Upper lobe of left lung (tissue), 6 donors: Measurements from ENCODE around the gene MANSC1. TPM values are rescaled to one million over a fixed set of nuclear protein-coding genes. Genes with fewer than 3 reads are reported as not detected.
"Not testable (repeated sequence)": the region's sequence is repeated elsewhere in the genome, so short reads cannot be mapped to it uniquely, and the experiment has no call there.

Experiments
- ATAC-seq, 2 donors: fragments of 200-7000 bp; cut with Tn5 transposase; one replicate each; pipeline ENCODE4 v1.9.1; 2022; ENCODE audit warnings: mild to moderate bottlenecking in 2 of 2, moderate library complexity in 2 of 2; ENCODE audit not compliant: low FRiP score in 2 of 2
- DNase-seq, 2 donors: peaks; one replicate each; pipeline ENCODE4 v3.0.0-alpha.2; 2019 to 2020
- H3K27ac ChIP-seq, 4 donors: fragments of 200-600 bp; sonication (generic); one replicate each; pipeline ENCODE4 v1.5.1; 2016 to 2019
- H3K27me3 ChIP-seq, 4 donors: fragments of 200-600 bp; sonication (generic); one replicate each; pipeline ENCODE4 v1.5.1; 2017 to 2019
- H3K36me3 ChIP-seq, 4 donors: fragments of 200-600 bp; sonication (generic); one replicate each; pipeline ENCODE4 v1.5.1; 2016 to 2019
- H3K4me1 ChIP-seq, 4 donors: fragments of 200-600 bp; sonication (generic); one replicate each; pipeline ENCODE4 v1.5.1; 2018 to 2019
- H3K4me3 ChIP-seq, 4 donors: fragments of 200-600 bp; sonication (generic); one replicate each; pipeline ENCODE4 v1.5.1; 2017 to 2019; ENCODE audit warnings: mild to moderate bottlenecking in 2 of 4, moderate library complexity in 1 of 4
- H3K9me3 ChIP-seq, 4 donors: fragments of 200-600 bp; sonication (generic); one replicate each; pipeline ENCODE4 v1.5.1; 2018 to 2019
- EP300 ChIP-seq, 4 donors: sonication (generic); formaldehyde crosslinking; IDR thresholded peaks; one replicate each; pipeline ENCODE4 v1.5.1; 2017; ENCODE audit warnings: antibody characterized with exemption in 4 of 4, control low read depth in 2 of 4
- POLR2A ChIP-seq, 4 donors: fragments of 450-650 bp; IDR thresholded peaks; one replicate each; pipeline ENCODE4 v1.5.1; 2016 to 2017; ENCODE audit warnings: antibody characterized with exemption in 4 of 4, mild to moderate bottlenecking in 2 of 4
- POLR2AphosphoS5 ChIP-seq, 2 donors: sonication (generic); formaldehyde crosslinking; IDR thresholded peaks; one replicate each; pipeline ENCODE4 v1.5.1; 2017; ENCODE audit warnings: antibody characterized with exemption in 2 of 2
- WGBS, 2 donors: methylation state at CpG; one replicate each; pipeline ENCODE4 v1.1.5; 2017 to 2018; 5-methylcytosine and 5-hydroxymethylcytosine counted together
- total RNA-seq, 6 donors: library from RNA; depleted of rRNA in 4 of 6; stranded (reverse); fragments of >200 nt in 4 of 6; gene quantifications; one replicate each; pipeline versions ENCODE4 v1.1.0 to v1.2.1, GENCODE V29; 2016 to 2021
- TF ChIP-seq, protein P1 (sequence below), 6 experiments: fragments of 450-650 bp in 4 of 6; fragments of 200-600 bp in 2 of 6; sonication (generic) in 2 of 6; IDR thresholded peaks; one replicate each; pipeline ENCODE4 v1.5.1; 2016 to 2019; ENCODE audit warnings: antibody characterized with exemption in 6 of 6
- donor health status: DM: no; HTN: no; CAD: no; lungs with moderate emphysema.
- donor health status: DM: no; HTN: yes; CAD: no; lungs with severe emphysema.

Gene MANSC1
- total RNA-seq, 6 donors from 2014 or later, result 2.1 to 25.2 (median 14.0) TPM

DNA sequence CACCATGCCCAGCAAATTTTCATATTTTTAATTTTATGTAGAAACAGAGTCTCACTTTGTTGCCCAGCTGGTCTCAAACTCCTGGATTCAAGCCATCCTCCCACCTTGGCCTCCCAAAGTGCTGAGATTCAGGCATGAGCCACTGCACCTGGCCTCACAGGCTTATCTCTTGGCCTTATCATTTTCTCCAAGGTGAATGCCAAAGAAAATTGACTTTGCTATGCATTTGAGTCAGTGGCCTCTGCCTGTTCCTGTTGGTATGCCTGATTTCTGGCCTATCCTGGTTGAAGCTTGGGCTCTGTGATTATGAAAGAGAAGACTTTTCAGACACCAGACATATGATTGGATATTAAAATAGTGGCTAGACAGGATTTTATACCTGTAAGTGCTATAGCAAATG is 34.2 kb downstream of the MANSC1 start:
- Histone ChIP-seq H3K4me3 (no peak overlapping the region), H3K36me3 (no peaks in the 10 kb centered on the region), H3K27ac (no peak overlapping the region), H3K27me3 (no peaks in the 10 kb centered on the region), H3K9me3 (no peaks in the 10 kb centered on the region), H3K4me1 (peaks cover 0 to 3% (median 0%) of the 10 kb centered on the region in 4 donors)
- ATAC-seq (no peak), DNase-seq (no peak)
- TF ChIP-seq EP300 (IDR thresholded peaks at IDR 0.05), result no peak

DNA sequence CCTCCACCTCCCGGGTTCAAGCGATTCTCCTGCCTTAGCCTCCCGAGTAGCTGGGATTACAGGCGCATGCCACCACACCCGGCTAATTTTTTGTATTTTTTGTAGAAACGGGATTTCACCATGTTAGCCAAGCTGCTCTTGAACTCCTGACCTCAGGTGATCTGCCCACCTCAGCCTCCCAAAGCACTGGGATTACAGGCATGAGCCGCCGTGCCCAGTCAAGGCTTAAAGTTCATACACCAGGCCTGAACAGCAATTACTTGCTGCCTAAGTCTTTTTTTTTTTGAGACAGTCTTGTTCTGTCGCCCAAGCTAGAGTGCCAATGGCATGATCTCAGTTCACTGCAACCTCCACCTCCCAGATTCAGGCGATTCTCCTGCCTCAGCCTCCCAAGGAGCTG is 39.3 kb downstream of the MANSC1 start:
- not testable (repeated sequence) for ATAC-seq, DNase-seq, H3K4me1 ChIP-seq, H3K27me3 ChIP-seq, H3K36me3 ChIP-seq, H3K9me3 ChIP-seq, H3K27ac ChIP-seq, H3K4me3 ChIP-seq
- 81 to 82% methylated on average over 8 to 10 of the region's 10 CpGs for whole genome bisulfite sequencing, 2 donors

DNA sequence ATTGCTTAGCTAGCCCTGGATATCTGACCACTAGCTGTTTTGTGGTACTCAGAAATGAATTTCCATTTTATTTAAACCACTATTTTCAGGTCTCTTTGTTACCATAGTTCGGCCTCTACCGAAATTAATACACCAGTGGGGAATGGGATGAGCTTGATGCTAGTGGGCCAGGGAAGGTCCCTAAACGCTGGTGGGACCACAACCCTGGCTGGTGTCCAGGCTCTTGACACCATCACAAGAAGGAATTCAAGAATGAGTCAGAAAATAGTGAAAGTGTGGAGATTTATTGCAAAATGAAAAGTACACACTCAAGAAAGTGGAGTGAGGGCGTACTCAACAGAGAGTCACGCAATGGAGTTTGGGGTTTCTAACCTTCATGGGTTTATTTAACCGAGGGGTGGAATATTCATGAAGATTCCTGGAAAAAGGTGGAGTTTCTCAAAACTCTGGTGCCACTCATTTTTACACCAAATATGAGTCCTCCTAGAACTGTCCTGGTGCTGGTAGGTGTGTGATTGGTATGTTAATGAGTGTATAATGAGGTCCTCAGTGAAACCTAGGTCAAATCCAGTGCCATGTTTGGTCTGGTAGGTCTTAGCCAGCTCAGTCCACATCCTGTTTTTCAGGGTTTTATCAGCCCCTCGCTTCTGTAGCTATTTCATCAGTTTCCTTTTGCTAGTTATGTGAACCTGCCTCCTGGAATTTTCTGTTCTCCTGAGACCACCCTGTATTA is 44.3 kb downstream of the MANSC1 start:
- ATAC-seq, result peak in 1 of 2 donors; percentile 68
- TF ChIP-seq, protein P1, sequence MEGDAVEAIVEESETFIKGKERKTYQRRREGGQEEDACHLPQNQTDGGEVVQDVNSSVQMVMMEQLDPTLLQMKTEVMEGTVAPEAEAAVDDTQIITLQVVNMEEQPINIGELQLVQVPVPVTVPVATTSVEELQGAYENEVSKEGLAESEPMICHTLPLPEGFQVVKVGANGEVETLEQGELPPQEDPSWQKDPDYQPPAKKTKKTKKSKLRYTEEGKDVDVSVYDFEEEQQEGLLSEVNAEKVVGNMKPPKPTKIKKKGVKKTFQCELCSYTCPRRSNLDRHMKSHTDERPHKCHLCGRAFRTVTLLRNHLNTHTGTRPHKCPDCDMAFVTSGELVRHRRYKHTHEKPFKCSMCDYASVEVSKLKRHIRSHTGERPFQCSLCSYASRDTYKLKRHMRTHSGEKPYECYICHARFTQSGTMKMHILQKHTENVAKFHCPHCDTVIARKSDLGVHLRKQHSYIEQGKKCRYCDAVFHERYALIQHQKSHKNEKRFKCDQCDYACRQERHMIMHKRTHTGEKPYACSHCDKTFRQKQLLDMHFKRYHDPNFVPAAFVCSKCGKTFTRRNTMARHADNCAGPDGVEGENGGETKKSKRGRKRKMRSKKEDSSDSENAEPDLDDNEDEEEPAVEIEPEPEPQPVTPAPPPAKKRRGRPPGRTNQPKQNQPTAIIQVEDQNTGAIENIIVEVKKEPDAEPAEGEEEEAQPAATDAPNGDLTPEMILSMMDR (IDR thresholded peaks at IDR 0.05), result no peak
- TF ChIP-seq POLR2AphosphoS5 (IDR thresholded peaks at IDR 0.05), result peak in 1 of 2 donors; percentile 31
- no peak for TF ChIP-seq POLR2A (IDR thresholded peaks at IDR 0.05)
- peak in 3 of 4 donors; percentile 56 to 92 (median 88) for TF ChIP-seq EP300 (IDR thresholded peaks at IDR 0.05)
- Histone ChIP-seq H3K27me3 (no peaks in the 10 kb centered on the region), H3K9me3 (no peaks in the 10 kb centered on the region), H3K4me1 (no peaks in the 10 kb centered on the region), H3K27ac (peak overlapping the region in 3 of 4 donors; percentile 9 to 48 (median 26)), H3K36me3 (no peaks in the 10 kb centered on the region), H3K4me3 (no peak overlapping the region)
- whole genome bisulfite sequencing, 2 donors, result 65 to 78% methylated on average over 7 of the region's 7 CpGs
- peak in 1 of 2 donors; percentile 56 for DNase-seq

DNA sequence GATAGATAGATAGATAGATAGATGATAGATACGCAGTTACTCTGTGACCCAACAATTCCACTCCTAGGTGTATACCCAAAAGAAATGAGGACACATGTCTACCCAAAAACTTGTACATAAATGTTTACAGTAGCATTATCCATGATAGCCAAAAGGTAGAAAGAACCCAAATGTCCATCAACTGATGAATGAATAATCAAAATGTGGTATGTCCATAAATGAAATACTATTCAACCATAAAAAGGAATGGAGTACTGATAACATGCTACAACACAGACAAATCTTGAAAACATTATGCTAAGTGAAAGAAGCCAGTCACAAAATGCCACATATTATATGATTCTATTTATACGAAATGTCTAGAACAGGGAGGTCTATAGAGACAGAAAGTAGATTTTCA is 47.1 kb downstream of the MANSC1 start:
- DNase-seq (no peak), ATAC-seq (no peak)
- Histone ChIP-seq H3K27me3 (no peaks in the 10 kb centered on the region), H3K4me3 (no peak overlapping the region), H3K36me3 (no peaks in the 10 kb centered on the region), H3K9me3 (no peaks in the 10 kb centered on the region), H3K4me1 (no peaks in the 10 kb centered on the region), H3K27ac (no peak overlapping the region)
- TF ChIP-seq POLR2AphosphoS5 (IDR thresholded peaks at IDR 0.05) (no peak), POLR2A (IDR thresholded peaks at IDR 0.05) (no peak), EP300 (IDR thresholded peaks at IDR 0.05) (no peak)
- TF ChIP-seq, protein P1 (IDR thresholded peaks at IDR 0.05), result no peak
- 97 to 100% methylated on average over 2 of the region's 2 CpGs for WGBS, 2 donors

DNA sequence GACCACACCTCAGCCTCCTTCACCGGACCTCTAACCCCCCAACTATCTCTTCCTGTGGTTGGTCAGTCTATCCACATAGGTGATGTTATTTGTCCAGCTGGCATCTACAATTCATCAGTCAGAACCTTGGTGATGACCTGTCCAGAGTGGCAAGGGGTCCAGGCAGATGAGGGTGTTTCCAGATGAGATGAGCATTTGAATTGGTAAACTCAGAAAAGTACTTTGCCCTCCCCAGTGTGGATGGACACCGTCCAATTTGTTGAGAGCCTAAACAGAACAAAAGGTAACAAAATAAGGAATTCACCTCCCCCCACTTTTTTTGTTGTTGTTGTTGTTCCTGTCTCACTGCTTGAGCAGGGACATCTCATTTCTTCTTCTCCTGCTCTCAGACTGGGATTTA is 48.9 kb downstream of the MANSC1 start:
- no peaks in the 10 kb centered on the region for H3K27me3 ChIP-seq
- TF ChIP-seq POLR2A (IDR thresholded peaks at IDR 0.05), result no peak
- TF ChIP-seq POLR2AphosphoS5 (IDR thresholded peaks at IDR 0.05), result no peak
- no peak for TF ChIP-seq EP300 (IDR thresholded peaks at IDR 0.05)
- TF ChIP-seq, protein P1 (IDR thresholded peaks at IDR 0.05), result no peak
- ATAC-seq (no peak), DNase-seq (no peak)
- H3K4me3 ChIP-seq, result no peak overlapping the region
- 91 to 92% methylated on average over 2 of the region's 2 CpGs for WGBS, 2 donors
- H3K9me3 ChIP-seq, result no peaks in the 10 kb centered on the region
- H3K4me1 ChIP-seq, result no peaks in the 10 kb centered on the region
- no peaks in the 10 kb centered on the region for H3K36me3 ChIP-seq
- H3K27ac ChIP-seq, result no peak overlapping the region
